PC-9 (cell line): ENCODE measurements around the gene IGFBP2.

Experiments
- CTCF ChIP-seq: fragments of 200-600 bp; sonication (generic); conservative IDR thresholded peaks from 2 replicates; pipeline ENCODE4 v1.6.1; 2017; ENCODE audit warnings: mixed run types, antibody characterized with exemption, mild to moderate bottlenecking, moderate library complexity
- EZH2 ChIP-seq: fragments of 200-600 bp; sonication (generic); IDR thresholded peaks from 2 replicates; pipeline ENCODE4 v1.8.0; 2017; ENCODE audit warnings: antibody characterized with exemption, low read depth

- TF ChIP-seq CTCF = no peak
- no peak for TF ChIP-seq EZH2
Measured at GRCh38 chr2:216702756-216703155, 69.5 kb downstream of the IGFBP2 start.
